Left cardiac atrium (tissue), 4 donors: ENCODE results near the gene PLPP2. TPM values are rescaled to one million over a fixed set of nuclear protein-coding genes. Genes with fewer than 3 reads are reported as not detected.

Experiments
- ATAC-seq, 2 donors: fragments of 200-7000 bp; cut with Tn5 transposase; one replicate each; pipeline ENCODE4 v1.9.1; 2020; ENCODE audit warnings: mild to moderate bottlenecking in 2 of 2, moderate library complexity in 2 of 2
- DNase-seq: peaks from one replicate; pipeline ENCODE4 v3.0.0-alpha.2; 2020
- intact Hi-C, 2 donors: fragments of 100-400 bp; cut with DNase I; formaldehyde crosslinking; loops; one replicate each; pipeline versions ENCODE4 v1.14.1 to v1.15.1; 2022 to 2023
- total RNA-seq, 2 donors: library from RNA; stranded (reverse); fragmentation: NEBNext Ultra II Directional; extraction: Animal tissue kit (Norgen Biotek cat#: 25700); gene quantifications; one replicate each; pipeline ENCODE4 v1.2.1, GENCODE V29; 2021
- donor health status: DM: no; HTN: yes; CAD: no.
- donor health status: DM: no; HTN: yes; CAD: no; lungs with severe emphysema.
- donor health status: DM: yes; HTN: yes; CAD: no.
- donor health status: Dilated cardiomyopathy.

PLPP2 gene
- total RNA-seq, 2 donors from 2014 or later = 0.76 to 0.85 TPM

DNA sequence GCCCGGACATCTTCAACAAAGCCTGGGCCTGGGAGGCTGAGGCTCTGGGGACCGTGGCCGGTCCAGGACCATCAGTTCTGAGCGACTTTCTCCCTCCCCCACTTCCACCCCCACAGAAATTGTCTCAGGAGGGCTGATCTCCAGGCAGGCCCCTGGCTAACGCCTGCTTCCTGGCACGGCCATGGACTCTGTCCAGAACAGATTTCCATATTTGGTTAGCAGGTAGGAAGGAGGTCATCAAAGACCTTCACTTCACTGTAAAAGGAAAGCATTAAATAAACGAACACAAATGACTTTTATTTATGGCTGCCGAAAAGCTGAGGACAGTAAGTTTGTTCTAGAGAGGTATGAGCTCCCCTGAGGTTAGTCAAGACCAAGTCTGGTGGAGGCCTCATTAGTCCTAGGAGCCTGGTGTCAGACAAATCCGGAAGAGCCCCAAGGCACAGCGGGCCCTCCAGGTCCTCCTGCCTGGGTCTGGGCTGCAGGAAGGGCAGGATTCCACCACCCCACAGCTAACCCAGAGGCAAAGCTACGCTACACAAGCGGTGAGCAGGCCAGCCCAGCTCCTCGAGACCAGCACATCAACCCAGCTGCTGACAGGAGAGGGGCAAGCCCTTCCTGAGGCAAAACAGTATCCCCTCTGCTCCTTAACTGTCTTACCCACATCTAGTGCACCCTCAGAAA, 4.6 kb upstream of the PLPP2 start:
- DNase-seq (no peak), ATAC-seq (peak in 1 of 2 donors; percentile 25)
- intact Hi-C loops = no loop called here

DNA sequence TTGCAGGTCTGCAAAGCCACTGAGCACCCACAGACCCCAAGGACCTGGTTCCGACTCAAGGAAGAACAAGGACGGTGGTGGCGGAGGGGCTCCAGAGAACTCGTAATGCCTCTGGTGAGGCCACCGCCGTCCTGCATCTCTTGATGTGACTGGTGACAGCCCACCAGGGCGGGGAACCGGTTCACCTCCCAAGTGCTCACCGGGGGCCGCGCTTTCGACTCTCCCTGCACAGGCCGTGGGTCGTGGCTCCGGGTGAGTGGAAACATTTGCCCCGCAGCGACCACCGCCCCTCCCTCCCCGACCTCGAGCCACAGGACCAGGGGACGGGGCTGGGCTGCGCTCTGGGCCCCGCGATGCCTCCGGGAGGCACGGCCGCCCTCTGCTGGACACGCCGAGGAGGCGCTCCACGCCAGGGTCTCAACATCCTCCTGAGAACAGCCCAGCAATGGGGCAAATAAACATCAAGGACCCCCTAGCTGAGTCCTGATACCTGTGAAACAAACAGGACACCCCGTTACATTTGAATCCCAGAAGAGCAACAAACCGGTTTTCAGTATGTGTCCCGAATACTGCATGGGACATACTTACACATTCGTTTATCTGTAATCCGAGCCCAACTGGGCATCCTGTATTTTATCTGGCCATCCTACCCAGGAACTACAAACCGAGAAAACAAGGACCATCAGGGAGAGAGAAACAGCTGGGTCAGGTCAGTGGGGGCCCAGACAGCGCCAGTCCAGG, 3.9 kb upstream of the PLPP2 start:
- no peak for DNase-seq
- intact Hi-C loops = no loop called here
- ATAC-seq = peak; percentile 69 to 72

GRCh38 chr19:294341-294945, 3.2 kb upstream of the PLPP2 start:
- no peak for ATAC-seq
- intact Hi-C loops = no loop called here
- no peak for DNase-seq

GRCh38 chr19:293436-294110, 2.4 kb upstream of the PLPP2 start:
- intact Hi-C loops = no loop called here
- ATAC-seq (no peak), DNase-seq (no peak)

GRCh38 chr19:292951-293350, 1.7 kb upstream of the PLPP2 start:
- no peak for DNase-seq
- intact Hi-C loops = no loop called here
- ATAC-seq = no peak

DNA sequence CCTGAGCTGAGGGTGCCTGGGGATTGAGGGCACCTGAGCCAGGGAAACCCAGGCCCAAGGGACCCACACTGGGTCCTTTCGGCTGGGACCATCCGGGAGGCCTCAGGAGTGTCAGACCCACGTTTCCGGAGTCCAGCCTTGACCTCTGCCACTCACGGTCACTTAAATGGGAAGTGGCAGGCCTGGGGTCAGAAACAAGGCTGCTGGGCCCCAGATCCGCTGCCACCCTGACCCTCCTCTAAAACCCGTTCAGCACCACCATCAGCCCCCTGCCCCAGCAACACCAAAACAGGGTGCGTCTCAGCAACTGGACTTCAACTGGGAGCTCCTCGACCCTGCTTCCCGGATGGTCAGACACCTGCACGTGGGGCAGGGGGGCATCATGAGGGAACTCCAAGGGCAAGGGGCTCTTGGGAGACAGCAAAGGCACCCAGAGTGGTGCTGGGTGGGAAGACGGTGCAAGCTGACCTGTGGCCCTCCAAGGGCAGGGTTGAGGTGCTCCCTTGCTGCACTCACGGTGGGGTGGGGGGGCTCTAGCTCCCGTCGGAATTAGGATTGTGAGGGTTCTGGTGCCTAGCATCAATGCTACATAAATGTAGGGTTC, 1.2 kb upstream of the PLPP2 start:
- ATAC-seq (no peak), DNase-seq (no peak)
- intact Hi-C loops = no loop called here

GRCh38 chr19:291561-292280, 518 bp upstream of the PLPP2 start:
- DNase-seq = no peak
- ATAC-seq = no peak
- intact Hi-C loops = no loop called here

- no peak for DNase-seq
- ATAC-seq = peak in 1 of 2 donors; percentile 33
- intact Hi-C loops = no loop called here
Measured at GRCh38 chr19:290372-291005, 714 bp downstream of the PLPP2 start.

DNA sequence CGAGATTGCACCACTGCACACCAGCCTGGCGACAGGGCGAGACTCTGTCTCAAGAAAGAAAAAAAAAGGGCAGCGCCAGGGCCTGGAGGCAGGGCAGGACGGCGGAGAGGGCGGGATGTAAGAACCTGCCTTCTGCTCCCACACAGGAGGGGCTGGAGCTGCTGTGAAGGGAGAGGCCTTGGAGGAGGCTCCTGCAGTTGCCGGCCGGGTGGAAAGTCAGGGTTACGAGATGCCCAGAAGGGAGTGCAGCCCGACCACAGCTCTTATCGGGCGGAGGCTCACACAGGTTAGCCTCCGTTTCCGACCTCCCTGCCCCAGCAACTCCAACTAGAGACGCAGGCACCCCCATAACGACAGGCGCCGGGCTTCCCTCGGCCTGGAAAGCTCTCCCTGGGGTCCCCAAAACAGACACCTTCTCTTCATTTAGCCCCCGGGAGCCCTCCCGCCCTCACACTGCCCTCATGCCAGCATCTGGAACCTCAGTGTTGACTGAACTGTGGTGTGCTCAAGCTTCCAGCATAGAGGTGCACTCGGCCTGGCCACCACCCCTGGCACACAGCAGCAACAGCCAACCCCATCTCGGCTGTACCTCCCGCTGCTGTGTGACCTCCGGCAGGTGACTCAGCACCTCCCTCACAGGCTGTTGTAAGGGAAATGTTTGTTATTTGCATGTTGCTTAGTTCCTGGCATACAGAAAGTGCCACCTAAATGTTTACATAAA, 1.4 kb downstream of the PLPP2 start:
- intact Hi-C loops = no loop called here
- ATAC-seq = peak in 1 of 2 donors; percentile 57

GRCh38 chr19:288911-289310, 2.3 kb downstream of the PLPP2 start:
- DNase-seq (no peak), ATAC-seq (no peak)
- intact Hi-C loops = no loop called here

More for the DNA sequence above, 1.4 kb downstream of the PLPP2 start:
- no peak for DNase-seq

DNA sequence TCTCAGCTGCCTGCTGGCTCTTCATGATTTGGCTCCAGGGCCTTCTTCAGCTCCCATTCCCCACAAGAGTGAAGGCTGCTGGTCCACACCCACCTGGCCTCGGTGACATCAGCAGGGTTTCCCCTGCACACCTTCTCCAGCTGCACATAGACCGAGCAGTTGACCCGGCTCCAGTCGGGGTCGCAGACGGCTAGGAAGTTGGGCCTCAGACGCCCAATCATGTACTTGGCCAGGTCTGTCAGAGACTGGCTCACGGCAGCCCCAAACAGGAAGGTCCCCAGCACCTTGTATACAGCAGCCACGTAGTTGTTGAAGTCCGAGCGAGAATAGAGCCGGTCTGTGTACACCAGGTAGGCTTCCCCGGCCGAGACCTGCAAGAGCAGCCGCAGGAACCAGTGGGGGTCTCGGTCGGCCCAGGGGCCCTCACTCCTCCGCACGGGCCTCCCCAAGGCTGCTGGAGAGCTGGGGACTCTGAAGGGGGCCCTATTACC, 3.8 kb downstream of the PLPP2 start:
- ATAC-seq (no peak), DNase-seq (no peak)
- intact Hi-C loops = no loop called here

GRCh38 chr19:283395-283794, 7.8 kb downstream of the PLPP2 start:
- intact Hi-C loops = no loop called here
- no peak for ATAC-seq
- no peak for DNase-seq

DNA sequence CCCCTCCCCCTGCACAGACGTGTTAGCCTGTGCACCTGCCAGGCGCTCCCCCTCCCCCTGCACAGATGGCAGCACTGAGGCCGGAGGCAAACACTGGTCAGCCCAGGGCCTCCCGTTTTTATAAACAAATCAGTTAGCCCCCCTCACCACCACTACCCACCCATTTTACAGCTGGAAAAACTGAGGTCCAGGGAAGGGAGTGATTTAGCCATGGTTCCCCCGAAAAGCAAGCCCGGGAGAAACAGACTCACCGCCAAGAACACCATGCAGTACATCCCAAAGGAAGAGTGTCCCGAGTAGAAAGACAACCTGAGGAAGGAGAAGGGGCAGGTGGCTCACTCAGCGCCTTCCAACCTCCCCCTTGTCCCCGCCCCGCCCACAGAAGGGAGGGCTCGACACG, 8.7 kb downstream of the PLPP2 start:
- ATAC-seq = no peak
- intact Hi-C loops = no loop called here
- DNase-seq = no peak

GRCh38 chr19:281992-282391, 9.2 kb downstream of the PLPP2 start:
- DNase-seq (no peak), ATAC-seq (no peak)
- intact Hi-C loops = no loop called here

- intact Hi-C loops = no loop called here
- ATAC-seq = no peak
- no peak for DNase-seq
Measured at GRCh38 chr19:281156-281853, 9.9 kb downstream of the PLPP2 start.

GRCh38 chr19:280541-281009, 10.6 kb downstream of the PLPP2 start:
- DNase-seq (no peak), ATAC-seq (no peak)
- intact Hi-C loops = no loop called here

- intact Hi-C loops = no loop called here
- no peak for DNase-seq
- ATAC-seq = no peak
Measured at GRCh38 chr19:279656-280055, 11.5 kb downstream of the PLPP2 start.
